ENCODE results near the gene INKA2. TPM values are rescaled to one million over a fixed set of nuclear protein-coding genes. Genes with fewer than 3 reads are reported as not detected.
A peak's percentile ranks its signal among the peaks of the same experiment; 100 is the strongest.

The INKA2 gene
- total RNA-seq, 2 donors from 2014 or later, result 3.9 to 4.3 TPM

- no peak for ATAC-seq (replicated peaks in 1 of 2)
- no peak overlapping the region for H3K4me3 Mint-ChIP-seq
- peak overlapping the region; percentile 63 for H3K27ac Mint-ChIP-seq
- DNase-seq, result no peak
- H3K4me1 Mint-ChIP-seq (ENCODE audit: low read depth), result peaks cover 5% of the 10 kb centered on the region
- peaks cover 0 to 14% of the 10 kb centered on the region in 2 donors for H3K36me3 Mint-ChIP-seq (ENCODE audit: insufficient read depth in 2 of 2)
- H3K27me3 Mint-ChIP-seq (ENCODE audit: low read depth), result no peaks in the 10 kb centered on the region
- no peaks in the 10 kb centered on the region for H3K9me3 Mint-ChIP-seq
Observed at GRCh38 chr1:111768023-111768422, 28.8 kb upstream of the INKA2 start.

GRCh38 chr1:111762332-111762731, 23.1 kb upstream of the INKA2 start:
- H3K4me3 Mint-ChIP-seq, result no peak overlapping the region
- no peak overlapping the region for H3K27ac Mint-ChIP-seq
- no peaks in the 10 kb centered on the region for H3K9me3 Mint-ChIP-seq
- H3K4me1 Mint-ChIP-seq (ENCODE audit: low read depth), result peaks cover 34% of the 10 kb centered on the region
- DNase-seq (no peak), ATAC-seq (replicated peaks in 1 of 2) (no peak)
- H3K36me3 Mint-ChIP-seq (ENCODE audit: insufficient read depth in 2 of 2), result peaks cover 2 to 44% of the 10 kb centered on the region in 2 donors
- H3K27me3 Mint-ChIP-seq (ENCODE audit: low read depth), result no peaks in the 10 kb centered on the region

- H3K27me3 Mint-ChIP-seq (ENCODE audit: low read depth), result no peaks in the 10 kb centered on the region
- H3K9me3 Mint-ChIP-seq, result no peaks in the 10 kb centered on the region
- DNase-seq, result no peak
- H3K27ac Mint-ChIP-seq, result peak overlapping the region; percentile 19
- H3K4me3 Mint-ChIP-seq, result no peak overlapping the region
- peaks cover 2 to 44% of the 10 kb centered on the region in 2 donors for H3K36me3 Mint-ChIP-seq (ENCODE audit: insufficient read depth in 2 of 2)
- H3K4me1 Mint-ChIP-seq (ENCODE audit: low read depth), result peaks cover 39% of the 10 kb centered on the region
- ATAC-seq (replicated peaks in 1 of 2), result no peak
Observed at GRCh38 chr1:111761717-111762116, 22.5 kb upstream of the INKA2 start.

GRCh38 chr1:111758373-111758772, 19.2 kb upstream of the INKA2 start:
- Mint-ChIP-seq H3K4me3 (peak overlapping the region; percentile 28 to 45), H3K27ac (peak overlapping the region; percentile 21), H3K9me3 (no peaks in the 10 kb centered on the region), H3K27me3 (ENCODE audit: low read depth) (no peaks in the 10 kb centered on the region), H3K36me3 (ENCODE audit: insufficient read depth in 2 of 2) (peaks cover 4 to 32% of the 10 kb centered on the region in 2 donors), H3K4me1 (ENCODE audit: low read depth) (peaks cover 50% of the 10 kb centered on the region)
- no peak for ATAC-seq (replicated peaks in 1 of 2)
- DNase-seq, result no peak

- peak overlapping the region; percentile 91 for H3K27ac Mint-ChIP-seq
- ATAC-seq (replicated peaks in 1 of 2), result peak; percentile 23 to 27
Observed at GRCh38 chr1:111756124-111756513, 16.9 kb upstream of the INKA2 start.

GRCh38 chr1:111755331-111756123, 16.3 kb upstream of the INKA2 start, which contains the start of gene DDX20:
Gene DDX20, plus strand, starts transcription at chr1:111755901. Its CDS starts 24 bp downstream, at chr1:111755925.
- Mint-ChIP-seq H3K4me3 (peak within 1 kb of the TSS; percentile 91 to 94), H3K27me3 (ENCODE audit: low read depth) (no peaks in the 10 kb centered on the region), H3K9me3 (no peaks in the 10 kb centered on the region)

More at GRCh38 chr1:111756124-111756513, 16.9 kb upstream of the INKA2 start:
- DNase-seq, result no peak
- peaks cover 2 to 20% of the 10 kb centered on the region in 2 donors for H3K36me3 Mint-ChIP-seq (ENCODE audit: insufficient read depth in 2 of 2)
- H3K4me1 Mint-ChIP-seq (ENCODE audit: low read depth), result peaks cover 50% of the 10 kb centered on the region
- peak overlapping the region; percentile 91 to 94 for H3K4me3 Mint-ChIP-seq
- H3K27me3 Mint-ChIP-seq (ENCODE audit: low read depth), result no peaks in the 10 kb centered on the region
- no peaks in the 10 kb centered on the region for H3K9me3 Mint-ChIP-seq

DNA sequence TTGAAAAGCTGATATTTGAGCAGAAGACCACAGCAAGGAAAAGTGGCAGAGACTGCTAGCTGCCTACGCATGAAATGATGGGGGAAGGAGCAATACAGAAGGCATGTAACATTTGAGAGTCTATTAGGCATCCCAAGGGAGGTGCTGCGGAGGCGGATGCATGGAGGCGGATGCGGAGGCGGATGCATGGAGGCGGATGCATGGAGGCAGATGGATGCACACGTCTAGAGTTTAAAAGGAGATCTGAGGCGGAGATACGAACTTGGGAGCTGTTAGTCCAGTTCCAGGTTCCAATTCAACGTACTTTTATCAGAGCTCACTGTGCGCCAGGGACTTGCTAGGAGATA, 15.8 kb upstream of the INKA2 start:
- ATAC-seq (replicated peaks in 1 of 2) (peak in 1 of 2 donors; percentile 0), DNase-seq (peak; percentile 24 to 31)
- peak overlapping the region; percentile 93 for H3K27ac Mint-ChIP-seq
- H3K9me3 Mint-ChIP-seq, result no peaks in the 10 kb centered on the region
- H3K36me3 Mint-ChIP-seq (ENCODE audit: insufficient read depth in 2 of 2), result peaks cover 2 to 11% of the 10 kb centered on the region in 2 donors
- H3K4me3 Mint-ChIP-seq, result peak overlapping the region; percentile 91 to 94
- H3K4me1 Mint-ChIP-seq (ENCODE audit: low read depth), result peaks cover 40% of the 10 kb centered on the region
- H3K27me3 Mint-ChIP-seq (ENCODE audit: low read depth), result no peaks in the 10 kb centered on the region

More at GRCh38 chr1:111755331-111756123, 16.3 kb upstream of the INKA2 start, which contains the start of gene DDX20:
- ATAC-seq (replicated peaks in 1 of 2) (peak; percentile 92 to 95), DNase-seq (peak; percentile 95 to 96)
- Mint-ChIP-seq H3K36me3 (ENCODE audit: insufficient read depth in 2 of 2) (peaks cover 2 to 14% of the 10 kb centered on the region in 2 donors), H3K27ac (peak within 1 kb of the TSS; percentile 94), H3K4me1 (ENCODE audit: low read depth) (peaks cover 45% of the 10 kb centered on the region)

DNA sequence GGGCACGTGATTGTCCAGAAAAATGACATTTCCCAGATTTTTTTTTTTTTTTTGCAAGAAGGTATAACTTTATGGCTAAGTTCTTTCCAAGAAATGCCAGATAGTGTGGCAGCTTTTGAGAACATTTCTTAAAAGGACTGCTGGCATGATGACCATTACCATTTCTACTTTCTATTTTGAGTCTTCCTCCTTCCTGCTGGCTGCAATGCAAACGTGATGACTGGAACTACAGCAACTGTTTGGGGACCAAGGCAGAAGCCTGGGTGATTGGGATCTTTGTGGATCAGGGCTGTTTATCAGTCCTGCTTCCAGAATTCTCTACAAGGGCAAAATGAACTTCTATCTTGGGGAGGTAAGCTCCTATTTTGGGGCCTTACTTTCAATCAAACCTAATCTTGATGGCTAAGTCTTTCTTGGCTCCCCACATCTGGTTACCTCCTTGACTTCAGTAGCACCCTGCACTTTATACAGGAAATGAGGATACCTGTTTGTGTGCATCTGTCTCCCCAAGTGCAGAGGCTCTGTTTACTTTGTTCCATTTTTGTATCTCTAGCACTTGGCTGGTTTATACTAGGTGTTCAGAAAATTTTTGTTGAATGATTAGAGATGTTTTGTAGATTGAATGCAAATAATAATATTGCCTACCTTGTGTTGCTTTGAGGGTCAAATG, 12.8 kb upstream of the INKA2 start:
- H3K4me3 Mint-ChIP-seq, result no peak overlapping the region
- peaks cover 22% of the 10 kb centered on the region for H3K4me1 Mint-ChIP-seq (ENCODE audit: low read depth)
- ATAC-seq (replicated peaks in 1 of 2), result no peak
- DNase-seq, result no peak
- no peak overlapping the region for H3K27ac Mint-ChIP-seq
- H3K36me3 Mint-ChIP-seq (ENCODE audit: insufficient read depth in 2 of 2), result peaks cover 0 to 2% of the 10 kb centered on the region in 2 donors
- H3K27me3 Mint-ChIP-seq (ENCODE audit: low read depth), result no peaks in the 10 kb centered on the region
- no peaks in the 10 kb centered on the region for H3K9me3 Mint-ChIP-seq

DNA sequence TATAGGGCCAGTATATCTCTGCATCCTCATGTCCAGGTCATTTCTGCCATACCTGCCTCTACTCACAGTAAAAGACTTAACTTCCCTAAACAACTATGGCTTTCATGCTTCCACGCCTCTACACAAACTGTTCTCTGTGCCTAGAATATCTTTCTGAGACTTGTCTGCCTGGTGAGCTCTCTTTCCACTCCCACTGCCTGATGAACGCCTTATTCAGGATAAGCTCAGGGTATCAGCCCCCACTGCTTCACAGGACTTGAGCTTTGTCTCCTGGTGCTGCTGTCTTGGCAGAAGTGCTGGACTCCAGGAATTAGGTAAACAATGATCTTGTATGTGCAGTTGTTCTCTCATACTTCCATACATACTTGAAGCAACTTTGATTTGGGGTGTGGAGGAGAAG, 11.7 kb upstream of the INKA2 start:
- peaks cover 0 to 2% of the 10 kb centered on the region in 2 donors for H3K36me3 Mint-ChIP-seq (ENCODE audit: insufficient read depth in 2 of 2)
- no peak overlapping the region for H3K27ac Mint-ChIP-seq
- H3K27me3 Mint-ChIP-seq (ENCODE audit: low read depth), result no peaks in the 10 kb centered on the region
- no peak for ATAC-seq (replicated peaks in 1 of 2)
- H3K4me3 Mint-ChIP-seq, result no peak overlapping the region
- no peaks in the 10 kb centered on the region for H3K9me3 Mint-ChIP-seq
- peaks cover 14% of the 10 kb centered on the region for H3K4me1 Mint-ChIP-seq (ENCODE audit: low read depth)
- no peak for DNase-seq

DNA sequence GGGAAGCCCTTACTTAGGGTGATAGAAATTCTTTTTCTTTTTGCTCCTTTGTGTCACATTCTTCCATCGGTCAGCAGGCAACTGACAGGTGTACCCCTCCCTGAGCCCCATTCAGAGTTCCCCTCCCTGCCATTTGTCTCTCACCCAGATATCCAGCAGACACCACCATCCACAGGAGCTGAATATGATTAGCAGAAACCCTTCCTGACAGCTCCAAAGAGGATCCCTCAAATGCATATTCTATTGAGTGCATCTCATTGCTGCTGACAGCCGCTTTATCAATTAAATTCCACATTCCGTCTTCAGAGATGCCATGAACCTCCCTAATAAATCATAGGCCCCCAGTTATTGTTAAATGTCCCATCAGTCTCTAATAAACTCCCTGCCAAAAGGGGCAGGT, 10.4 kb upstream of the INKA2 start:
- Mint-ChIP-seq H3K4me3 (no peak overlapping the region), H3K36me3 (ENCODE audit: insufficient read depth in 2 of 2) (no peaks in the 10 kb centered on the region), H3K27me3 (ENCODE audit: low read depth) (no peaks in the 10 kb centered on the region), H3K4me1 (ENCODE audit: low read depth) (peaks cover 11% of the 10 kb centered on the region), H3K27ac (no peak overlapping the region), H3K9me3 (no peaks in the 10 kb centered on the region)
- ATAC-seq (replicated peaks in 1 of 2), result no peak
- no peak for DNase-seq

- ATAC-seq (replicated peaks in 1 of 2), result no peak
- Mint-ChIP-seq H3K27me3 (ENCODE audit: low read depth) (no peaks in the 10 kb centered on the region), H3K9me3 (no peaks in the 10 kb centered on the region)
Observed at GRCh38 chr1:111747947-111748346, 8.8 kb upstream of the INKA2 start.

DNA sequence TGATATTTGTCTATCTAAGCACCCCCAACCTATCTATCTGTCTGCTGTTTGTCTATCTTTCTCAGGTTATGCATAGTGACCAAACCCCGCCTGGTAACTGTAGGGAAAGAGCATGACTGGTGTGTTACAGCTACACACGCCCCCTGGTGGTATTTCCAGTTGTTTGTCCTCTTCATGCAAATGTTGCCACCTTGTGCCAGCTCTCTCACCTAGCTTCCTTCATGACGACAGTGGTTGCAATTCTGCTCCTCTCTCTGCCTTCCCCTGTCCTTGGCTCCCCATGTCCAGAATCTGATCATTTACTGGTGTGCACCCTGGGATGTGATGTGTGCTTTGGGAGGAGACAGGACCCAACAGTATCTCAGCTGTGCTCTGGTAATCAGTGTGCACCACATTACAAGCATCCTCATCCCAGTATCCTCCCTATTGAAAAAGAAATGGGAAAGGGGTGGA, 8.1 kb upstream of the INKA2 start:
- Mint-ChIP-seq H3K27me3 (ENCODE audit: low read depth) (peaks cover under 1% of the 10 kb centered on the region), H3K9me3 (no peaks in the 10 kb centered on the region), H3K36me3 (ENCODE audit: insufficient read depth in 2 of 2) (no peaks in the 10 kb centered on the region), H3K27ac (no peak overlapping the region), H3K4me1 (ENCODE audit: low read depth) (peaks cover 8% of the 10 kb centered on the region), H3K4me3 (no peak overlapping the region)
- DNase-seq, result peak; percentile 78 to 79
- ATAC-seq (replicated peaks in 1 of 2), result peak; percentile 82 to 86

More at GRCh38 chr1:111747947-111748346, 8.8 kb upstream of the INKA2 start:
- H3K36me3 Mint-ChIP-seq (ENCODE audit: insufficient read depth in 2 of 2), result no peaks in the 10 kb centered on the region
- no peak overlapping the region for H3K4me3 Mint-ChIP-seq
- no peak for DNase-seq
- peaks cover 8% of the 10 kb centered on the region for H3K4me1 Mint-ChIP-seq (ENCODE audit: low read depth)
- no peak overlapping the region for H3K27ac Mint-ChIP-seq

- no peak for DNase-seq
- peaks cover 8% of the 10 kb centered on the region for H3K4me1 Mint-ChIP-seq (ENCODE audit: low read depth)
- H3K9me3 Mint-ChIP-seq, result no peaks in the 10 kb centered on the region
- no peak overlapping the region for H3K27ac Mint-ChIP-seq
- peaks cover 8% of the 10 kb centered on the region for H3K27me3 Mint-ChIP-seq (ENCODE audit: low read depth)
- H3K36me3 Mint-ChIP-seq (ENCODE audit: insufficient read depth in 2 of 2), result no peaks in the 10 kb centered on the region
- no peak overlapping the region for H3K4me3 Mint-ChIP-seq
- ATAC-seq (replicated peaks in 1 of 2), result no peak
Observed at GRCh38 chr1:111746614-111746999, 7.4 kb upstream of the INKA2 start.
